Measurements from ENCODE around the gene IL1R2.

Gene IL1R2

DNA sequence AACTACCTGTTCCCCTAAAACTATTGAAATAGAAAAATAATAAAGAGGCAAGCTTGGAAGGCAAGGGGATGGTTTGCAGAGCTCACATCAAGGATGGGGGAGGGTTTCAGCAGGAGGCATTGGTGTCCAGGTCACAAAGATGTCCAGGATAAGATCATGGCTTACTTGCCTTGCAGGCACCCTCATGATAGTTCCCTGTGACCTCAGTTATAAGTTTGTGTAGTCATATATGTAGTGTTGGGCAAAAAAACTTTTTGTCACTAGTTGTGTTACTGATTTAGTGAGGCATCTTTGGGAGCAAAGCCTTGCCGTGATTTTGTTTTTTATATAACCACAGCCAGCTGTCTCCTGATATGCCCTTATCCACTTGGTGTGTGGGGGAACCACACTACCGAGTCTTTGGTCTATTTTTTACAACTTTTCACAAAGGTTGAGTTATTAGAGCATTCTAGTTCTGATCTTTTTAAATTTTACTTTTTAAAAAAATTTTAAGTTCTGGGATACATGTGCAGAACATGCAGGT lies 53.3 kb downstream of the IL1R2 start:
- no peak for DNase-seq

DNA sequence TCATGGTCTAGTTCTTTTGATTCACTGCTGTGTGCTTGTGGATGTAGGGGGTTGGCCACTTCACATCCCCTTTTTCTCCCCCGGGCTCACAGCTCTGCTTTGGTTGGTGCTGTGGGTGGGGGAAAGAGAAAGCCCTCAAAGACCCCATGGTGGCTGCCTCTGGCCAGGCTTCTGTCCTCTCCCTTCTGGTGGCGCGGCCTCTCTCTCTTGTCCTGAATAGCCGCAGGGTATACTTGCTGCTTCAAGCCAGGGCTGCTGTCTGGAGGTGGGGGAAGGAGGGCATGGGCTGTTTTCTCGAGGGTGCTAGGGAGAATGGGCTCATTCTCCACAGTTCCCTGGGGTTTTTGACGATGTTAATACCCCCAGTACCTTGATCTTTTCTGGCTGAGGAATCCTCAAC lies 53.9 kb downstream of the IL1R2 start:
- DNase-seq, result no peak

DNA sequence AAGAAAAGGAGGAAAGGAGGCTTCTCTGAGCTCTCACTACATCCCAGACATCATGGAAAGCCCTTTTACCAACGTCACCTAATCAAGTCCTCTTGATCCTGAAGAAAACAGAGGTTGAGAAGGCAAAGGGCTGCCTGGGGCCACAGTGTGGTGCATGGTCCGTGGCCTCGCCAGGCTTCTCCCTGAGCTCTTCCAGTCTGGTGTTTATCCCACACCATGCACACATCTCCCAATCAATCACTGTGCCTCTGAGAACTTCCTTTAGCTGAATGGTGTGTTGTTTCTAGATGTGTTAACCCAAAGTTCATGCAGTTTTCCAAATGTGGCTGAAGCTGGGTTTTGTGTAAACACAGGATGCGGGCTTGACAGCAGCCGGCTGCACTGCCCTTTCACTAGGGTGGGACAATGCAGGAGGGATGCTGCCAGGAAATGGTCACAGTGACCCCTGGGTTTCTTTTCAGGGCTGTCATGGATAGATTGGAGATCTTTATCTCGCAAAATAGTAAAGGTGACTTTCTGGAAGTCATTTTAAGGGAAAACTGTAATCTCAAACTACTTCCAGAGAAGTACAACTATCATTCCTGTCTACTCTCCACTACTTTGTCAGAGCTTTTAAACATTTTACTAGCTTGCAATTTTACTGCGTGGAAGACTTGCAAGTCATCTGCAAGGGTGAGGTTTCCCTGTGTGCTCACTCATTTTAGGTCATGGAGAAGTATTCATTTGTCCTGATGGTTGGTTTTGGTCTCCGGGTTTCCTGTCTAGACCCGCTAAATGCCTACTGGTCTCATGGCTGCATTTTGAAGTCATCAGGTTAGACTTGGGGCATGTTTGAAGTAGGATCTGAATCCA lies 54.6 kb downstream of the IL1R2 start:
- DNase-seq, result no peak

DNA sequence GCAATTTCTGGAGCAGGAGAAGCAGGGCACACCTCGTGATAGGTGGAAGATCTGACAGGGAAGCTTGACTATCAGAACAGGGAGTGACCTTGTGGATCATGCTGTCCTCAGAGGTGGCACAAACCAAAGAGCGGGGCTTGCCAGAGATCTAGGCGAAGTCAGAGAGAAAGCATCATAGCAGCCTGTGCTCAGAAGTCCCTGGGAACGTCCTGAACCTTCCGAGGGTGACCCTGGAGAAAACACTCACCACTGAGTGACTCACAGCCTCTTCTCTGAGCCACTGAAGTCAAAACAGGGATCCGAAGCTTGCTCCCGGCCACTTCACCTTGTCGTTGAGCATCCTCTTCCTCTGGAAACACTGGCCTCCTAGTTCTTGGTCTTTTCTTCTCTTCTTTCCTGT lies 56.7 kb downstream of the IL1R2 start:
- DNase-seq, result no peak

DNA sequence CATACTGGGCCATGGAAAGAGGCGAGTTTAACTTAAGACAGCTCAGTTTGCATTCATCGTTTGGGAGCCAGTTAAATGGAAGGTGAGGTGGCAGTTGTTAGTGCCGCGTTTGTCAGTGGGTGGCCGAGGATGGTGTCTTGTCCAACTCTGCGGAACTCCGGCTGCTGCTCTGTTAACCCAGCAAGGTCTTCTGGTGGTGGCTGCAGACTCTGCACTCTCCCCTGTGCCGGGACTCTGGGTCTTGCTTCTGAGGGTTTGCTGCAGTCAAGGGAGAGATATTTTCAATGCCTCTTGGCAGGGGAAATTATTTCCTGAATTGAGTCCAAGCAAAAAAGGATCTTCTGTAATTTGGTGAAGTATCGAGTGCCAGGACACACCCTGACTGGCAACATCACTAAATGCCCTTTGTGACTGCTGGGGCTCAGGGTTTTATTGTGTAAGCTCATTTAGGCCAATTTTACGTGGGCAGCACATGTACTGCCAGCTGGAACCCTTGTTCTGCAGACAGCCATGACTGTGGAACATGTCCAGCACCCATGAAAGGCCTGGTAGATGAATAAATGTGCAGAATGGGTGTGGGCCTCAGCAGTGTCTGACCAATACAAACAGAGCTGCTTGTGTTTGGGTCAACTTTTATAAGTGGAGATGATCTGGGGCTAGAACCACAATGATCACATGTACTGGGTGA lies 58.1 kb downstream of the IL1R2 start:
- DNase-seq, result peak in 1 of 2 experiments; percentile 18

DNA sequence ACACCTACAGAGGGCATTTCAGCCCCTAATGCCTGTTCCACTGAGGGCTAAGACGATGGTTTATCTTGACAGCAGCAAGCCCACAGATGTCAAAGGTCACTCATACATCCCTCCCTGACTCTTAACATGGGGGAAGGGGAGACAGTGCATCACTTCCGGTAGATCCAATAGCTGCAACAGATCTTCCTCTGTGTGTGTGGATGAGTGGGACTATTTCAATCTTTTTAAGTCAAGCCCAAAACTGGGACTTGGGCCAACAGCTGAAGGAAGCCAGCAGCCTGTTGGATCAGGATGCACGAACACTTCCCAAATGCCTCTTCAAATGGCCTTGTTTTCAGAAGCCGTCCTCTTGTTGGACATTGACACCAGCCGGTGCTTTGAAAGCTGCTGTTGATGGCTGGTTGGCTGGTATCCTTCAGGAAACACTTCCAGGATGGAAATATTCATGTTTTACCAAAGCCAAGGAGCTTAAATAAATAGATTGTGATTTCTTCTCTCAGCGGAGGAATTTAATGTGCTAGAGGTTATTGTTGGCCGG lies 59.2 kb downstream of the IL1R2 start:
- peak in 1 of 2 experiments; percentile 52 for DNase-seq

DNA sequence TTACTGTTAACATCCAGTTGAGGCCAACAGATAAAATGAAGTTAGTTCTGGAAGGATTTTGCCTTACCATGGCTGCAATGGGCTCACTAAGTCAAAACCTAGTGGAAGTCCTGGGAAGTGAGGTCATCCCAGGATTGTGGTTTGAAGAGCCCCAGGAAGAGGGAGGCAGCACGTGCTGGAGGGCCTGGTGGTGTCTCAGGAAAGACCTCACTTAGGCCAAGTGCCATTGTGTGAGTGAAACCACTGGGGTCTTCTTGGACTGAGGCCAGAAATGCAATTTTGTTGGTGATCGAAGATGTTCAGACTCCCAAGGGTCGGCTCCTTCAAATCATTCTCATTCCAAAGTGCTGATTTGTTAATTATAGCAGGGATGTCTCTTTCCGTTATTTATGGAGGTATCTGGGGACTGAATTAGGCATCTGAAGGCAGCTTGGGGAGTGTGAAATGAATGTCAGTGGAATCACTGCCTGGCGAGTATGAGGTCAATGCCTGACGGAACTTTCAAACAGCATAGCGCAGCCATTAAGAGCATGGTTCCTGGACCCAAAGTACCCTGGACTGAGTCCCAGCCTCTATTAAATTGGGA lies 60.0 kb downstream of the IL1R2 start:
- no peak for DNase-seq

DNA sequence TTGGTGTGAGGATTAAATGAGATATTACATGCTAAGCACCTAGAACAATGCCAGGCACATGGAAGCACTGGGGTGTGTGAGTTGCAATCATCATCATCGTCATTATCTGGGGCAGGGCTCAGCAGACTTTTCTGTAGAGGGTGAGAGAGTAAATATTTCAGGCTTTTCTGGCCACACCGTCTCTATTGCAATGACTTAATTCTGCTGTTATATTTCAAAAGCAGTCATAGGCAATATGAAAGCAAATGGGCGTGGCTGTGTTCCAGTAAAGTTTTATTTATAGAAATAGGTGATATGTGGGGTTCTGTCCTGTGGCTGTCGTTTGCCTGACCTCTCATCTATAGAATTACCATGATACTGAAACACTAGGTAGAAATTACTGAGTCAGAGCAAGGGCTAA lies 60.6 kb downstream of the IL1R2 start:
- DNase-seq, result no peak

DNA sequence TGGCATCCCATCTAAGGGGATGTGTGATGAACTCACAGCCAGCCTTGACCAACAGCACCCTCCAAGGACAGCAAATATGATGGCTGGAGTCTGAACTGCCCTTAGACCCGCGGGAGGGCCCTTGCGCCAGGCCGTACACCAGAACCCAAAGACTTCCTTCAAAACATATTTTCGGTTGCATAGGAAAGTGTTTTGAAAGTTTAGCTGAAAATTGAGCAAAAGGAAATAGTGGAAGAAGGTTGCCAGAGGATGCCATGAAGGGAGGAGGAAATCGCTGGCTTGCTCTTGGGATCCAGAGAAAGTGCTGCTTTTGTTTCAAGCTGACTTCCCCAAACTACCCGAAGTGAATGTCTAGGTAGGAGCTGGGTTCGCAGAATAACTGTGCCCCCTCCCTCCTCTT lies 61.3 kb downstream of the IL1R2 start:
- no peak for DNase-seq

DNA sequence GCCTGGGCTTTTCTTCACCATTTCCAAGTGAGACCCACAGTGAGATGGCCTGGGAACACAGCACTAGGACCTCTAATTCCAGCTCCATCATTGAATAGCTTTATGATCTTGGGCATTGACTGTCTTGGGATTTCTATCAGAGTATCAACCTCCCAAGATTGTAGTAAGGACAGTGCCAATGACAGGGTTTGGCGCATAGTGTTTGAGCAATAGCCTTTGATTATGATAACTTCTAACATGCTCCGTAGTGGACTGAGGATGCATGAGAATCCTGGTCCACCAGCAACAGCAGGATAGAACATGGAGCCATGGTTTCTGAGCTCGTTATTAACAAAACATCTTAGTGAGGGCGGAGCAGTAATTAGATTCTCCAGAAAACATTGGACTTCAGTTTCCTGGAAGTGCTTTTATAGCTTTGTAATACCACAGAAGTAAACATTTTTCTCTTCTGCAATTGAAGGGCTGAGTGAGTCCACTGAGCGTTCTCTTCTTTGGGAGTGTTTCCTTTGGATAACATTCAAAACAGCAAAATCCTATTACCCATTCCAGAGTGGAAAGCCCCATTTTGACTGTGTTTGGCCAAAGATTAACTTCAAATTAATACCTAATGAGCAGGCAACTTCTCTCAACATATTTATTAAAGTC lies 63.7 kb downstream of the IL1R2 start:
- no peak for DNase-seq

DNA sequence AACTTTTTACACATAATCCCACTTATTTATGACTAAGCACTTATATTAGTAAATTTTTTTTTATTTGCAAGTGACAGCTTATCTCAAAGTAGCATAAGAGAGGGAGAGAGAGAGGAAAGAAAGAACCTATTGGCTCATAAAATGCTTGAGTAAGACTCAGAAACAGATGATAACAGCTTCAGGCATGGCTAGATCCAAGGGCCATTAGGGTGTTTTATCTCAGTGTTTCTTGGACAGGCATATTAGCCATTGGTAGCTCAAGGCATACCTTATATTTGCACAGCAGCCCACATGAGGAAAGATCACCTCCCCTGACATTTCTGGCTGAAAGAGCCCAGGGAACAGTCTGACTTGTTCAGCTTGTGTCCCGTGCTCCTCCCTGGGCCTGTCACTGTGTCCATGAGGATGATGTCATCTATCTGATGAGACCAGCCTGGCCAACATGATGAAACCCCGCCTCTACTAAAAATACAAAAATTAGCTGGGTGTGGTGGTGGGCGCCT lies 64.4 kb downstream of the IL1R2 start:
- DNase-seq, result no peak

DNA sequence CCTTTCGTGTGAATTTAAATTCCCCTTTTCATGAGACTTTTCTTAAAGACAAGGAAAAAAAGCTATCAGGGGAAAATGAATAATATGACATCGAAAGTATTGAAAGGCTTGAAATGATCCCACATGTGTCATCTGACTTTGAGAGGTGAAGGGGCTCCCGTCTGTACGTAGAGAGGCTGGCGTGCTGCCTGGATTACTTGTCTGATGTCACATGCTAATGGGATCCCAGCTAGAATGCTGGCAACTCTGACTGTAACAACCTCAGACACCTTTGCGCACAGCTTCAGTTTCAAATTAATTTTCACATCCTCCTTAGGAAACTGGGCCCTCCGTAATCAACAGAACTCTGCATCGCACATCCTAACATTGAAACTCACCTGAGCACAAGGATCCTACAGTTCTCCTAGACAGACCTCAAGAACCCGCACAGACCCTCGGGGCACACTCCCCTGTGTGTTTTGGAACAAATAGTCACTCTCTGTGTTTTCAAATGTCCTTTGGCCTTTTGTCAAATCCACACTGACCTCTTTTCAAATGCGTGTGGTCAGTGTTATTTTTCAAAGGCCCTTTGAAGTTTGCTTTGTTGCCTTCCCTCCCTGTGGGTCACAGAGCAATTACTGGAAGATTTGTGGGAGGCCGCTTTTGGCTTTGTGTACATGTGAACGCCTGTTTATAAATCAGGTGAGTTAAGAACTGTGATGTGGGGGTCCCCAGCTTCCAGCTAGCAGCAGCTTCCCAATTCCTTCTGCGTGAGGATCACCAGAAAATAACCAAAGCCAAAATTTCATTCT lies 65.9 kb downstream of the IL1R2 start:
- DNase-seq, result no peak

DNA sequence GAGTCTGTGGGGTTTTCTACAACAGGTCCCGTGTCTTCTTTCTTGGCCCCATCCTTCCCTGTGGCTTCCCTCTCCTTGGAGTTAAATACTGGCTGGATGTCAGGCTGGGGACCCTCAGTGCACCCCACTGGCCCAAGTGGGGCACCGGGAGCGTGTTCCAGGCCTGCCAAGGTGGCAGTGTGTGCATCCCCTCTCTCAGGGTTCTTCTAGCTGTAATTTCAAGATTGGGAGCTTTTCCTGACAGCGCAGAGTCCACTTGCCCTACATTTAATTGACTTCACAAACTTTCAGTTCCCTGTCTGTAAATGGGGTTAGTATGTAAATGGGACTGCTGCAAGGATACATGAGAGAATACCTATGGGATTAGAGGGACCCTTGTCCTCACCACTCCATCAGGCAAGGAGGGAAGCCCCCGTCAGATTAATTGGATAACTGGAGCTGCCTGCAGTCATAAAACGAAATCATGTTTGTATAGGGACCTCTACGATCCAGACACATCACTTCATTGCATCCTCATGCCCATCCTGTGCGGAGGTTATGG lies 66.6 kb downstream of the IL1R2 start:
- DNase-seq, result no peak

DNA sequence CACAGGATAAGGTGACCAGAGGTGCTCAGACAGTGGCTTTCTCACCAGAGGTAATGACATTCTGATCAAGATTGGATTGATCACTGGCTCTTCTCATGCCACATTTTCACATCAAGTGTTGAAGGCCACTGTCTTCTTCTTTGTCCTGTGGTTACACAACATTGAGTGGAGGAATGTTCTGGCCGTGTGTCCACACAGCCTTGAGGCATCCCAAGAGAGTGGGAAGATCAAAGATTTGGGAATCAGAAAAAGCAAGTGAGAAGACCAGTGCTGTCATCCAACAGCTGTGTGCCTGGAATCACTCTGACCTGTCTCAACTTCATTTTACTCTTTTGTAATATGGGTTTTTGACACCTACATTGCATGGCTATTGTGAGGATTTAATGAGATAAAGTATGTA lies 67.4 kb downstream of the IL1R2 start:
- no peak for DNase-seq

DNA sequence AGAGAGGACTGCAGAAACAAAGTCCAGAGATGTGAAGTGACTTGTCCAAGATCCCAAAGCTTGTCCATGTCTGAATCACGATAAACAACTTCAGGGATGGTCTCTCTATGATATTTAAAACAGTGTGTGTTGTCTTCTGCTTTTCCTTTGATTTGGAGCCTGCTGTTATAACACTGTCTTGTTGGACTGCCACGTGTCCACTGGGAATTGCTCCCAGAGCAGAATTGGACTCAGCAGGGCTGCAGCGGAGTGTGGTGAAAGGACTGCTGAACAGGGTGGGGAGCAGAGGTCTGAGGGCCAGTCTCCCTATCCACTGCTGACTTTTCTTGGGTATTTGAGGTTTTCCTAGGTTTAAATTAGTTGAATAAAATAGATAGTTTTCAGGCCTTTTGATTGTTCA lies 68.3 kb downstream of the IL1R2 start:
- no peak for DNase-seq

DNA sequence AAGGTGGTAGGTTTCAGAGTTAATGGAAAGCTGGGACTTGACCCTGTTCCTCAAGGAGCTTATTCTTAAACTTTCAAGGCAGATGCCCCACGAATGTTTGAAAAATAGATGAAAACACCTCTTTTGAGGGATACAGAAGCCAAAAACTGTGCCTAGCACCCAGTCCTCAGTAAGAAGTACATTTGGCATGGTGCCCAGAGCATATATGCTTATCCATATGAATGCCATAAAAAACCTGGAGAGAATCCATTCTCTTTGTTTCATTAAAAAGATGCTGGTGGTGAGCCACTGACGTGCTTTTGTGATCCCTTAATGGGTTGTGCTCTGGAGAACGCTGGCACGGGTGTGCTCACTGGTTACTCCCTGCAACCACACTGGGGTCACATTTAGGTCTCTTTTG lies 69.0 kb downstream of the IL1R2 start:
- DNase-seq, result no peak

DNA sequence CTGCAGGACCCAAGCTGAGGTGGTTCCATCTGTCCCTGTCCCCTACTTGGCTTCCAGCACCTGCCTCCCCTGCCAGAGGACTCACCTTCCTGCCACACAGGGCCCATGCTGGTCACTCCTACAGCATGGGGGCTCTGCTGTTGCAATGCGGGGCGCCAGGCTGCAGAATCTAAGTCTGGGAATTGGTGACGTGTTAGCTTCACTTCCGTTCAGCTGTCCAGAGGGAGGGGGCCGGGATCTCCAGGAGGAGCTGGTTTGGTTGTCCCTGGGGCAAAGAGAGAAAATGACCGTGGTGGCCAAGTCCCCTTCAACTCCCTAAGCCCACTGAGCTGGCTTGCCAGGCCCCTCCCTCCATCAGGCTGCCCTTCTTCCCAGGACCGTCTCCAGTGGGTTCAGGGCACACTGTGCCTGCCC lies 69.5 kb downstream of the IL1R2 start:
- no peak for DNase-seq

DNA sequence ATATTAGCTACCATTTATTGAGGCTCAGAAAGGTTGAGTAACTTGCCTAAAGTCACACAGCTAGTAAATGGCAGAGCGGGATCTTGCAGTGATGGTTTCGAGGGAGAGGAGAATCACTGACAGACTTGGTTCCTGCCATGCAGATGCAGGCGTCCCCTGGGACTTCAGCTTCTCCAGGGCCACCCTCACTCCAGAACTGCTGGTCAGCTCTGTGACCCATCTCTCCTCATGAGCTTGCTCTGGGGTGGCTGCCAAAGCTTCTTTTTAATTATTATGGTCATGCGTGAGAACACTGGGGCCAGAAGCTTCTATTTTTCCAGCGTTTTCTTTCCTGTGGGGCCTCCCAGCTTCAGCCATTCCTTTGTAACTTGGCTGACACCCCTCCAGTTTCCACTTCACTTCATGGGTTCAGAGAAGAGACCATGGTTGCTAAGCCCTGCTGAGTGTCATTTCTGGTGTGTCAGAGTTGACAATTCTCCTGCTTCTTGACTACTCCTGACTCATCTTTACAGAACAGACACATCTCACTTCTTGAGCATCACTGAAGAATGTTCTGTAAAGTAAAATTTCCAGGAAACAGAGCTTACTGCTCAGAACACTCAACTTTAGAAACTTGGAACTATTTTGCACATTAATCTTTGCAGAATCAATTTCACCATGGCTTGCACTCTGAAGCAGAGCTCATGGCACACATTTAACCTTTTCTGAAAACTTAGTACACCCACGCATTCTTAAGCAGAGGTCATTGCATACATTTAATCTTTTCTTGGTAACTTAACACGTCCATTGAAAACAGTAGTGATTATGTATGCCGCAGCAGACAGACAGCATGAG lies 70.4 kb downstream of the IL1R2 start:
- DNase-seq, result no peak

DNA sequence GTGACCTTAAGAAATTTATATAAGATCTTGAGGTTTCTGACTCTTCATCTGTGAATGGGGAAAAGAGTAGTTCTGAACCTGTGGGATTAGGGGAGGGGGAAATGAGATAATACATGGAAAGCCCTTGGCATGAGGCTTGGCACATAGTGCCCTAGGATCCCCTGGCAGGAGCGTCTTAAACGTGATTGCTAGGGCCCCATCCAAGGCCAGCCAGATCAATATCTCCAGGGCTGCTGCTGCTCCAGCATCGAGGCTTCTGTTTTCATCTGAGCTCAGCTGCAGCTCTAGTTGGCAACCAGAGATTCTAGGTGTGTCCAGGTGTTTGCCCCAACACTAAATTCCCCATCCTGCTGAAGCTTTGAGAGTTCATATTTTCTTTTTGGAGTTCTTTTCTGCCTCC lies 71.0 kb downstream of the IL1R2 start:
- no peak for DNase-seq

DNA sequence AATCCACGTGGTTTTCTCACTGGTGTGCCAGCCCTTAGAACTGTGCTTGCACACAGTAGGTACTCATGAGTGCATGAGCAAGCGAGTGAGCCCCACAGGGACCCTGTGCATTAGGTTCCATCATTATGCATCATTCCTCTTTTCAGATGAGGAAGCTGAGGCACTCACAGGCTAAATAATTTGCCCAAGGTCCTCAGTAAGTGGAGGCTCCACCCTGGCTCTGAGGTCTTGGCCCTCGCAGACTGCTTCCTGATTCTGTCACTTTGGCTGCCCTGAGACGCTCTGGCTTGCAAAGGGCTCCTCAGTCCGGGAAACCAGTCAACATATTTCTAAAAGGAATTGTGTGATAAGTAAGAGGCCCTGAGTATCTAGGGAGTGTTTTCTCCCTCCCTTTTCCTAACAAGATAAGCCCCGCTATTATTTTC lies 71.7 kb downstream of the IL1R2 start:
- DNase-seq, result no peak
